ENCODE measurements around the gene TTC39B. TPM values are rescaled to one million over a fixed set of nuclear protein-coding genes. Genes with fewer than 3 reads are reported as not detected.

The TTC39B gene
- total and polyA plus RNA-seq, 2 of the 8 experiments (the other 6 are each of a cell fraction or from before 2014, with no cell fraction given), result 1.6 to 10.9 TPM

DNA sequence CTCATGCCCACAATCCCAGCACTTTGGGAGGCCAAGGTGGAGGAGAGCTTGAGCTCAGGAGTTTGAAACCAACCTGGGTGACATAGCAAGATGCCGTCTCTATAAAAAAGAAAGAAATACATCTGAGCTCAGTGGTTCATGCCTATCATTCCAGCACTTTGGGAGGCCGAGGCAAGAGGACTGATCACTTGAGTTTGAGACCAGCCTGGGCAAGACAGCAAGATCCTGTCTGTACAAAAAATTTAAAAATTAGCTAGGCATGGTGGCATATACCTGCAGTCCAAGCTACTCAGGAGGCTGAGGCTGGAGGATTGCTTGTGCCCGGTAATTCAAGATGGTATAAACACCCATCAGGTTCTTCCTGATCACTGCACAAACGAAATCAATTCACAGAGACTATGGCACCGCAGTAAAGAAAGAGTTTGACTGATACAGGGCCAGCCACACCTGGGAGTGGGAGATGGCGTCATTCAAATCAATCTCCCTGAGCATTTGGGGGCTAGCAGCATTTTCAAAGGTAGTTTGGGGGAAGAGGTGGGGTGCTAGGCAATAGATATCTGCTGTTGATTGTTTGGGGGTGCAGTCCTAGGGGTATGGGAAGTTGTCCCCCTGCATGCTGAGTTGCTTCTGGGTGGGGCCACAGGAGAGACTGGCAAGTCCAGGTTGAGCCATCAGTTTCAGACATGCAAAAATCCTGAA is 169.2 kb downstream of the TTC39B start (continued):
- TF ChIP-seq NANOG (IDR thresholded peaks at IDR 0.05; ENCODE audit: insufficient read depth, low read depth, low read length, poor library complexity, severe bottlenecking), result no peak
- TF ChIP-seq TAF7 (optimal IDR thresholded peaks at IDR 0.05; ENCODE audit: borderline replicate concordance, low read depth, low read length), result no peak

Measured in H1 (cell line).